Ramos (cell line): ENCODE data around the gene FCHO1.
"Not testable (repeated sequence)": the region's sequence is repeated elsewhere in the genome, so short reads cannot be mapped to it uniquely, and the experiment has no call there.

Experiments used
- in situ Hi-C: fragments of 300-500 bp; cut with MboI; formaldehyde crosslinking; loops from one replicate; pipeline ENCODE4 v1.14.3; 2022; ENCODE audit warnings: low sequenced_read_pairs; ENCODE audit not compliant: unreplicated experiment

The FCHO1 gene

GRCh38 chr19:17755977-17756670 lies 4.8 kb downstream of the FCHO1 start:
- in situ Hi-C loops, result no loop called here

GRCh38 chr19:17757125-17757524 lies 5.8 kb downstream of the FCHO1 start:
- in situ Hi-C loops, result no loop called here

DNA sequence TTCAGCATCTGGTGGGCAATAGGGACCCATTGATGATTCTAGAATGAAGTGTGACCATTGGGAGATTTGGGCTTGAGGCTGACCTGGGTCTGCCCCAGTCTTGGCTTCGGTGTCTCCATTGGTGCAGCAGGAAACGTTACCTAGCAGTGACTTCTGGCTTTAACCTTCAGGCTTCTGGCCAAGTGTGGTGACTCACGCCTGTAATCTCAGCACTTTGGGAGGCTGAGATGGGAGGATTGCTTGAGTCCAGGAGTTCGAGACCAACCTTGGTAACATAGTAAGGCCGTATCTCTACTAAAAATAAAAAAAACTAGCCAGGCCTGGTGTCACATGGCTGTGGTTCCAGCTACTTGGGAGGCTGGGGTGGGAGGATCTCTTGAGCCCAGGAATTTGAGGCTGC lies 7.2 kb downstream of the FCHO1 start:
- in situ Hi-C loops, result no loop called here

GRCh38 chr19:17761148-17761547 lies 9.9 kb downstream of the FCHO1 start:
- in situ Hi-C loops, result no loop called here

DNA sequence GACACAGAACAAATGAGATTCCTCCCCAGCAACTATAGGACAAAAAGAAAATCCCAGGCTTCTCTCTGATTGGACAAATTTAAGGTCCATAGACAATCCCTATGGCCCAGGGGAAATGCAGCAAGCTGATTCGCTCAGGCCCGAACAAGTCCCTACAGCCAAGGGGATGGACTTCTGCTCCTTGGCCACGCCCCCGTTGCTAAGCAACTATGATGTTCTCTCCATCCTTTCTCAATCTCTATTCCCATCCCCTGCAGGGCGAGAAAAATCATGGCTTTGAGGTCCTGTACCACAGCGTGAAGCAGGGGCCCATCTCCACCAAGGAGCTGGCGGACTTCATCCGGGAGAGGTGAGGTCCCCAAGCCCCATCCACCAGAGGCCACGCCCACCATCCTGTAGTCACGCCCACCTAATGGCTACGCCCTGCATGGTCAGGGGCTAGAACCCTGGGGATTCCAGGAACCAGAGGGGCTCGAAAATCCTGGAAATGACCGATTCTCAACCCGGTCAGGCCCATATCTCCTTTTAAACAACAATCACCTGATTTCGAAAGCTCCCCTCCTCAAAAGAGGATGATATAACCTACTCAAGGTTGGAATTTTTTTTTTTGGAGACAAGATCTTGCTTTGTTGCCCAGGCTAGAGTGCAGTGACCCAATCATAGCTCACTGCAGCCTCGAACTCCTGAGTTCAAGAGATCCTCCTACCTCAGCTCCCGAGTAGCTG lies 11.4 kb downstream of the FCHO1 start:
- in situ Hi-C loops, result no loop called here

- in situ Hi-C loops, result no loop called here
Measured at GRCh38 chr19:17764348-17764747, 13.1 kb downstream of the FCHO1 start.

DNA sequence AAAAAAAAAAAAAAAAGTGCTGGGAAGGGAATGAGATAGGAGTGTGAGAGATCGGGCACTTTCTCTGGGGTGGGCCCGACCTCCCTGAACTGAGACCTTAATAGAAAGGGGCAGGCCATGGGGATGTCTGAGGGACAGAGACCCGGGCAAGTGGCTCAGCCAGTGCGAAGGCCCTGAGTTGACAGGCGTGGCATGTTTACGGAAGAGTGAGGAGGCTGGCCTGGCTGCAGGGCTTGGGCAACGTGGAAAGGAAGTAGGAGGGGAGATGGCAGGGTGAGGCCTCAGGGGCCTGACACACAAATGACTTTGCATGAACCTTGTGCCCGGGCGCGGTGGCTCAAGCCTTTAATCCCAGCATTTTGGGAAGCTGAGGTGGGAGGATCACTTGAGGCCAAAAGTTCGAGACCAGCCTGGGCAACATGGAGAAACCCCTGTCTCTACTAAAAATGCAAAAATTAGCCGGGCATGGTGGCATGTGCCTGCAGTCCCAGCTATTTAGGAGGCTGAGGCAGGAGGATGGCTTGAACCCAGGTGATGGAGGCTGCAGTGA lies 13.9 kb downstream of the FCHO1 start:
- in situ Hi-C loops, result loop anchor here (5.0 kb wide), 1 partner anchor 43 kb away; no protein-coding TSS in a partner anchor

- in situ Hi-C loops, result loop anchor here (5.0 kb wide), 1 partner anchor 44 kb away; no protein-coding TSS in a partner anchor
Measured at GRCh38 chr19:17766543-17767131, 15.4 kb downstream of the FCHO1 start.

DNA sequence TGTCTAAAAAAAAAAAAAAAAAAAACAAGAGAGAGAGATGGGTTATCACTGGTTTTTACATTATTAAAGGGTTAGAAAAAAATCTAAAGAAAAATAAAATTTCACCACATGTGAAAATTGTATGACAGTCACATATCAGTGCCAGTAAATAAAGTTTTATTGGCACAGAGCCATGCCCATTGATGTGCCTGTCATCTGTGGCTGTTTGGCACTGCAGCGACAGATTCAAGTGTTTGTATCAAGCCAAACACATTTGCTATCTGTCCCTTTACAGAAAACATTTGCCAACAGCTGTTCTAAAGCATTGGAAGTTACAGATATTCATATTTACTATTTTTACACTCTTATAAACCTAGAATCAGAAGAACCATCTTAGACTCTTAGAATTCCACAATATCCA lies 16.3 kb downstream of the FCHO1 start:
- in situ Hi-C loops, result loop anchor here (5.0 kb wide), 1 partner anchor 45 kb away; no protein-coding TSS in a partner anchor

- in situ Hi-C loops, result no loop called here
Measured at GRCh38 chr19:17770613-17771012, 19.3 kb downstream of the FCHO1 start.

- in situ Hi-C loops, result no loop called here
Measured at GRCh38 chr19:17772172-17772571, 20.9 kb downstream of the FCHO1 start.

DNA sequence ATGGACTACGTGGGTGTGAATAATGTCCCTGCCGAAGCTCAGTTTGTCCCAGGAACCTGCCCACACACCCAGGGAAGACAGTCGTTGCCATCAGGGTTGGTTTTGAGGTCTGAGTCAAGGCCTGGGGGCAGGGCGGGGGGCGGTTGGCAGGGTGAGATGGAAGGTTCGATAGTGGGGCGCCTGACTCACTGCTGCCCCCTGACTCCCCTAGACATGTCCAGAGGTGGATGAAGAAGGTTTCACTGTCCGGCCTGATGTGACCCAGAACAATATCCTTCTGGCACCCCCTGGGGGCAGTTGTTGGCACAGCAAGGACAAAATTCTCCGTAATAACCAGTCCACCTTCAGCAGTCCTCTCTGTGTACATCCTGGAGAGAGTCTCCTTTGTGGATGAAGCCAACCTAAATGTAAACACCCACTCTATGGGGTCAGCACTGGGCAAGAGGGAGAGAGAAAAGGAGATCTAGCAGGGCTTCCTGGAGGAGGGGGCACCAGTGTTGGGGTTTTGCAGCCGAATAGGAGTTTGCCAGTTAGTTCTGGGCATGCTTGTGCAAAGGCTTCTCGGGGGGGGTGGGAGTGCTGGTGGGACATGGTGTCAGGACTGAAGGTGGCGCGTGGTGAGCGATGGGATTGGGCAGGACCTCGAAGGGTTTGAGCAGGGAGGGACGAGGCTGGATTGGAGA lies 24.1 kb downstream of the FCHO1 start:
- in situ Hi-C loops, result no loop called here

- in situ Hi-C loops, result no loop called here
Measured at GRCh38 chr19:17775991-17776803, 24.9 kb downstream of the FCHO1 start.

GRCh38 chr19:17777840-17778239 lies 26.6 kb downstream of the FCHO1 start:
- in situ Hi-C loops, result not testable (repeated sequence)

DNA sequence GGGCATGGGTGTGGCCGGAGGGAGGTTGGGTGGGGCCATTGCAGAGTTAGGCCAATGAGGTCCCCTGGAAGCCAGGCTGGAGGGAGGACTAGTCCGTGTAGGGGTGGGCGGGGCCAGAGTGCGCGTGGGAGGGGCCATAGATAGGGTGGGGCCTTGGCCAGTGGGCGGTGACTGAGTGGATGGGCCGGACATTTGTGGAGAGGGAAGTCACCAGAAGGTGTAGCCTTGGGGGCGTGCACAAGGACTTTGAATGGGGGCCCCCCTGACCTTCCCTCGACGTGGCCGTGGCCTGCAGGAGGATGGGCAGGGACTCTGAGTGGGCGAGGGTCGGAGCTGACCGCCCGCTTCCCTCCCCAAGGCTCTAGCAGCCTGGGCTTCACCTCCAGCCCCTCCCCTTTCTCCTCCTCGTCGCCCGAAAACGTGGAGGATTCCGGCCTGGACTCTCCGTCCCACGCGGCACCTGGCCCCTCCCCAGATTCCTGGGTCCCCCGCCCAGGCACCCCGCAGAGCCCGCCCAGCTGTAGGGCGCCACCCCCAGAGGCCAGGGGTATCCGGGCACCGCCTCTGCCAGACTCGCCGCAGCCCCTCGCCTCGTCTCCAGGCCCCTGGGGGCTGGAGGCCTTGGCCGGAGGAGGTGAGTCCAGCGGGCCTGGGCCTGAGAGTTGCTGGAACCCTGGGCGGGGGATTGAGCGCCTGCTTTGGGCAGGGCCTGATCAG lies 27.1 kb downstream of the FCHO1 start:
- in situ Hi-C loops, result no loop called here

DNA sequence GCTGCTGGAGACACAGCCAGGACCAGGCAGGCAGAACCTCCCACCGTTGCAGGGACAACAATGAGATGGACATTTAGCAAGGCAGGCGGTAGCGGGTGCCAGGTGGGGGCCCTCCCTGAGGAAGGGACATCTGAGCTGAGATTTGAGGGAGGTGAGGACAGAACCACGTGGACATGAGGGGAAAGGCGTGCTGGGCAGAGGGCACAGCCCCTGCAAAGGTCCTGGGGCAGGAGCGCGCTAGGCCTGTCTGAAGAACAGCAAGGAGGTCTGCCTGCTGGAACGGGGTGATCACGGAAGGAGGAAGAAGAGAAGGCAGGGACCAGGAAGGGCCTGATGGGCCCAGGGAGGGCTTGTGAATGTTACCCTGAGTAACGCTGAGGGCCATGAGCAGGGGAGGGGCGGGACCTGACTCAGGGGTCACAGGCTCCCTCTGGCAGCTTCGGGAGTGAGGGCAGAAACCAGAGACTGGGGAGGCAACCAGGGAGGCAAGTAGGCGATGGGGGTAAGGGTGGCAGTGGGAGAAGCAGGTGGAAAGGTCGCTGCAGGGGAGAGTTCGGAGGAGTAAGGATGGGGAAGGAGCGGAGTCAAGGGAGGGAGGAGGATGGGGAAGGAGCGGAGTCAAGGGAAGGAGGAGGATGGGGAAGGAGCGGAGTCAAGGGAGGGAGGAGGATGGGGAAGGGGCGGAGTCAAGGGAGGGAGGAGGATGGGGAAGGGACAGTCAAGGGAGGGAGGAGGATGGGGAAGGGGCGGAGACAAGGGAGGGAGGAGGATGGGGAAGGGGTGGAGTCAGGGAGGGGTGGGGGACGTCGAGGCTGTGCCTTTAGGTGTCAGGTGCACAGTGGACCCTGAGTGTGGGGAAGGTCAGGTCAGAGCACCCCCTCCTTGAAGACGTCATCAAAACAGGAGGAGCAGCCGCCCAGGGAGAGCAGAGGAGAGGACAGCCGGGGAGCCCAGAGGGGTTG lies 28.0 kb downstream of the FCHO1 start:
- in situ Hi-C loops, result no loop called here

GRCh38 chr19:17780781-17781180 lies 29.5 kb downstream of the FCHO1 start:
- in situ Hi-C loops, result no loop called here

DNA sequence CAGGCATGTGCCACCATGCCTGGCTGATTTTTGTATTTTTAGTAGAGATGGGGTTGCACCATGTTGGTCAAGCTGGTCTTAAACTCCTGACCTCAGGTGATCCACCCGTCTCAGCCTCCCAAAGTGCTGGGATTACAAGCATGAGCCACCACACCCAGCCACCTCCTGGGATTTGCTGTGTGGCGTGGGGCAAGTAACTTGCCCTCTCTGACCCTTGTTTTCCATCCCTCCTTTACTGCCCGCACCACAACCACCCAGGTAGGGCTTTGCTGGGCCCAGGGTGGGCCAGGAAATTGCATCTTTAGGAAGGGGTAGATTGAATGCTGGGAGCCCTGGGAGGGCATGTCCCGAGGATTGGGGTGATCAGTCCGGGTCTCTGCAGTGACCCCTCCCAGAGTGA lies 32.4 kb downstream of the FCHO1 start:
- in situ Hi-C loops, result not testable (repeated sequence)
